ENCODE data around the gene RAB40A. TPM values are rescaled to one million over a fixed set of nuclear protein-coding genes. Genes with fewer than 3 reads are reported as not detected.
"Not testable (repeated sequence)": the region's sequence is repeated elsewhere in the genome, so short reads cannot be mapped to it uniquely, and the experiment has no call there.

The RAB40A gene
- total RNA-seq, 1 donor from 2014 or later: 0.36 TPM

GRCh38 chrX:103488332-103488731 is 31.0 kb downstream of the RAB40A start:
- H3K9me3 Mint-ChIP-seq (ENCODE audit: unreplicated experiment): no peaks in the 10 kb centered on the region
- H3K4me1 Mint-ChIP-seq (ENCODE audit: unreplicated experiment): no peaks in the 10 kb centered on the region
- no peaks in the 10 kb centered on the region for H3K36me3 Mint-ChIP-seq (ENCODE audit: low read depth, unreplicated experiment)
- DNase-seq (ENCODE audit: low spot score): no peak
- TF ChIP-seq CTCF (IDR thresholded peaks at IDR 0.05; ENCODE audit: unreplicated experiment): peak; percentile 40
- no peaks in the 10 kb centered on the region for H3K27me3 Mint-ChIP-seq (ENCODE audit: unreplicated experiment)
- no peak overlapping the region for H3K4me3 Mint-ChIP-seq (ENCODE audit: unreplicated experiment)
- H3K27ac Mint-ChIP-seq (ENCODE audit: unreplicated experiment): no peak overlapping the region

- Mint-ChIP-seq H3K36me3 (ENCODE audit: low read depth, unreplicated experiment) (no peaks in the 10 kb centered on the region), H3K27ac (ENCODE audit: unreplicated experiment) (no peak overlapping the region), H3K9me3 (ENCODE audit: unreplicated experiment) (no peaks in the 10 kb centered on the region), H3K27me3 (ENCODE audit: unreplicated experiment) (no peaks in the 10 kb centered on the region), H3K4me1 (ENCODE audit: unreplicated experiment) (no peaks in the 10 kb centered on the region), H3K4me3 (ENCODE audit: unreplicated experiment) (no peak overlapping the region)
- no peak for TF ChIP-seq CTCF (IDR thresholded peaks at IDR 0.05; ENCODE audit: unreplicated experiment)
- DNase-seq (ENCODE audit: low spot score): no peak
Measured at GRCh38 chrX:103483720-103484119, 35.6 kb downstream of the RAB40A start.

- TF ChIP-seq CTCF (IDR thresholded peaks at IDR 0.05; ENCODE audit: unreplicated experiment): no peak
- no peaks in the 10 kb centered on the region for H3K27me3 Mint-ChIP-seq (ENCODE audit: unreplicated experiment)
- H3K4me3 Mint-ChIP-seq (ENCODE audit: unreplicated experiment): no peak overlapping the region
- DNase-seq (ENCODE audit: low spot score): no peak
- H3K9me3 Mint-ChIP-seq (ENCODE audit: unreplicated experiment): no peaks in the 10 kb centered on the region
- no peaks in the 10 kb centered on the region for H3K36me3 Mint-ChIP-seq (ENCODE audit: low read depth, unreplicated experiment)
- H3K27ac Mint-ChIP-seq (ENCODE audit: unreplicated experiment): no peak overlapping the region
- H3K4me1 Mint-ChIP-seq (ENCODE audit: unreplicated experiment): no peaks in the 10 kb centered on the region
Measured at GRCh38 chrX:103480526-103480925, 38.8 kb downstream of the RAB40A start.

- no peaks in the 10 kb centered on the region for H3K36me3 Mint-ChIP-seq (ENCODE audit: low read depth, unreplicated experiment)
- H3K4me3 Mint-ChIP-seq (ENCODE audit: unreplicated experiment): no peak overlapping the region
- no peak for DNase-seq (ENCODE audit: low spot score)
- TF ChIP-seq CTCF (IDR thresholded peaks at IDR 0.05; ENCODE audit: unreplicated experiment): no peak
- no peaks in the 10 kb centered on the region for H3K4me1 Mint-ChIP-seq (ENCODE audit: unreplicated experiment)
- H3K27ac Mint-ChIP-seq (ENCODE audit: unreplicated experiment): no peak overlapping the region
- no peaks in the 10 kb centered on the region for H3K9me3 Mint-ChIP-seq (ENCODE audit: unreplicated experiment)
- no peaks in the 10 kb centered on the region for H3K27me3 Mint-ChIP-seq (ENCODE audit: unreplicated experiment)
Measured at GRCh38 chrX:103477496-103477895, 41.8 kb downstream of the RAB40A start.

GRCh38 chrX:103475381-103475780 is 43.9 kb downstream of the RAB40A start:
- Mint-ChIP-seq H3K36me3 (ENCODE audit: low read depth, unreplicated experiment) (no peaks in the 10 kb centered on the region), H3K4me1 (ENCODE audit: unreplicated experiment) (no peaks in the 10 kb centered on the region), H3K4me3 (ENCODE audit: unreplicated experiment) (no peak overlapping the region), H3K27ac (ENCODE audit: unreplicated experiment) (no peak overlapping the region), H3K27me3 (ENCODE audit: unreplicated experiment) (no peaks in the 10 kb centered on the region), H3K9me3 (ENCODE audit: unreplicated experiment) (no peaks in the 10 kb centered on the region)
- DNase-seq (ENCODE audit: low spot score): no peak
- no peak for TF ChIP-seq CTCF (IDR thresholded peaks at IDR 0.05; ENCODE audit: unreplicated experiment)

- H3K4me3 Mint-ChIP-seq (ENCODE audit: unreplicated experiment); H3K27me3 Mint-ChIP-seq (ENCODE audit: unreplicated experiment); H3K27ac Mint-ChIP-seq (ENCODE audit: unreplicated experiment); H3K9me3 Mint-ChIP-seq (ENCODE audit: unreplicated experiment); H3K36me3 Mint-ChIP-seq (ENCODE audit: low read depth, unreplicated experiment); DNase-seq (ENCODE audit: low spot score); H3K4me1 Mint-ChIP-seq (ENCODE audit: unreplicated experiment): not testable (repeated sequence)
Measured at GRCh38 chrX:103469977-103470376, 49.3 kb downstream of the RAB40A start.
